ENCODE measurements around the gene TMEM127.
"Not testable (repeated sequence)": the region's sequence is repeated elsewhere in the genome, so short reads cannot be mapped to it uniquely, and the experiment has no call there.

TMEM127 gene

DNA sequence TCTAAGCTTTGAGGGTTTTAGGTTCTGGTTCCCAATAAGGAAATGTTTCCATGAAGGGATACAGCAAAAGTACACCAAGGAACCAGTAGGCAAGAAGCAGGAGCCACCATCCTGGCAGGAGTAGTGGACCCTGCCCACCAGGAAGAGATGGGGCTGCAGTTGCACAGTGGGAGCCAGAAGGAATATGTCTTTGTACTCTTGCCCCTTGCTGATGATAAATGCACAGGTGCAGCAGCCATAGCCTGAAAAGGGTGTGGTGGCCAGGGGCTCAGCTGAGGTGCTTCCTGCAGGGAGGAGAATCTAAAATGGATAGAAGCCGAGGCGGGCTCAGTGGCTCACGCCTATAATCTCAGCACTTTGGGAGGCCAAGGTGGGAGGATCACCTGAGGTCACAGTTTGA, 27.5 kb downstream of the TMEM127 start:
- TF ChIP-seq CTCF (IDR thresholded peaks at IDR 0.05; ENCODE audit: control insufficient read depth, insufficient read depth, low read depth, low read length, missing control alignments), result no peak
- H3K4me3 ChIP-seq (ENCODE audit: control insufficient read depth, low read depth, low read length), result no peak overlapping the region
- DNase-seq (ENCODE audit: low read depth), result no peak

- no peak for TF ChIP-seq CTCF (IDR thresholded peaks at IDR 0.05; ENCODE audit: control insufficient read depth, insufficient read depth, low read depth, low read length, missing control alignments)
- no peak for DNase-seq (ENCODE audit: low read depth)
- H3K4me3 ChIP-seq (ENCODE audit: control insufficient read depth, low read depth, low read length), result no peak overlapping the region
These were observed 28.9 kb downstream of the TMEM127 start for GRCh38 chr2:96236882-96237281.

DNA sequence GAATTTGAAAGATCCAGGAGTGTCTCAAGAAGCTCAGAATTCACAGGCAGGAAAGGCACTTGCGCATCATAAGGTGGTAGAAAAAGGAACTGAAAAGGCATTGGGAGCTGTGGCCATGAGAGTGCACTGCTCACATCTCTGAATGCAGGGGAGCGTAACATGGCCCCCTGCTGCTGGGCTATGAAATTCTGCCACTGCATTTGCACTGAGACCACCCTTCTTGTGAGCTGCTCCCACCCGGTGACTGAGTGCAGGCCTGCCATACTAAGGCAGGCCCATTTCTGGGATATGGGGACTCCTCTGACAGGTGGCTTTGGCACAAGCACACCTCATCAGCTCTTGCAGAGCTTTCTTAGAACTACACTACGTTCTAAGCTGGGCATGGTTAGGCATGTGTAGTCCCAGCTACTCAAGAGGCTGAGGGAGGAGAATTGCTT, 31.9 kb downstream of the TMEM127 start:
- no peak overlapping the region for H3K4me3 ChIP-seq (ENCODE audit: control insufficient read depth, low read depth, low read length)
- TF ChIP-seq CTCF (IDR thresholded peaks at IDR 0.05; ENCODE audit: control insufficient read depth, insufficient read depth, low read depth, low read length, missing control alignments), result no peak
- no peak for DNase-seq (ENCODE audit: low read depth)

GRCh38 chr2:96233436-96233835, 32.4 kb downstream of the TMEM127 start:
- no peak for DNase-seq (ENCODE audit: low read depth)
- no peak overlapping the region for H3K4me3 ChIP-seq (ENCODE audit: control insufficient read depth, low read depth, low read length)
- TF ChIP-seq CTCF (IDR thresholded peaks at IDR 0.05; ENCODE audit: control insufficient read depth, insufficient read depth, low read depth, low read length, missing control alignments), result no peak

GRCh38 chr2:96231316-96231715, 34.5 kb downstream of the TMEM127 start:
- no peak for TF ChIP-seq CTCF (IDR thresholded peaks at IDR 0.05; ENCODE audit: control insufficient read depth, insufficient read depth, low read depth, low read length, missing control alignments)
- DNase-seq (ENCODE audit: low read depth), result no peak
- no peak overlapping the region for H3K4me3 ChIP-seq (ENCODE audit: control insufficient read depth, low read depth, low read length)

DNA sequence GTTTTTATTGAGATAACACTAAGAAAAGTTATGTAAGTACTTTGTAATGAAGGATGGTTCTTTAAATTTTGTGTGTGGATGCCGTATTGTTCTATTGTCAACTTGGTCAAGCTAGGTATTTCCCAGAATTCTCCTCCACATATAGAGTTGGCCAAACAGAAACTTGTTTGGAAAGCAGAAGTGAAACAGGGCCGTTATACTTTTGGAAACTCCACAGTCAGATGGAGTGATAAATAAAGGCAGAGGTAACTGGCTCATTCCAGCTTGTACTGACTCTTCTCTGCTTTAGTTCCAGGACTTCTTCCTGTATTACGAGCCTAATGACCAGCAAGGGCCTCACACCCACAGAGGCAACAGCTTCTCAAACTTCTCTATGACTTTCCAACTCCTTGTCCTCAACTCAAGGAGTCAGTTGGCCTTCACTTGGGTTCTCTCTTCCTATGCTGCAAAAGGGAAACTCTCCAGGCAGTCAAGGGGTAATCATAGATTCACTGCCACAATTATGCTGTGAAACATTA, 40.7 kb downstream of the TMEM127 start:
- H3K4me3 ChIP-seq (ENCODE audit: control insufficient read depth, low read depth, low read length), result no peak overlapping the region
- TF ChIP-seq CTCF (IDR thresholded peaks at IDR 0.05; ENCODE audit: control insufficient read depth, insufficient read depth, low read depth, low read length, missing control alignments), result no peak
- no peak for DNase-seq (ENCODE audit: low read depth)

DNA sequence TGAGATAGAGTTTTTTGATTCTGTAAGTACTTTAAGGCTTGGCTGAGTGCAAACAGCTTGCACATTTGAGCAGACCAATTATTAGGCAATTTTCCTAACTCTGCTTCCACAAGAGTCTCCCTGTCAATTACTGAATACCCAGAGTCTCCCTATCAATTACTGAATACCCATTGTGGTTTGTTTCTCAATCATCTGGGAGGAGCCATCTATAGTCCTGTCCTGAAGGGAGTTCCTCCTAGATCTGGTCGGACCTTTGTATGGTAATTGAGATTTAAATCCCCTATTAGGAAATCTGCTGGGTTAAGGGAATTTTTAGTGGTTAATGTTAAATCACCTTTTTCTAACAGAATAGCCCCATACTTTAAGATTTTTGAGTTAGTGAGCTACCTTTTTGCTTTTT, 44.7 kb downstream of the TMEM127 start:
- not testable (repeated sequence) for H3K4me3 ChIP-seq (ENCODE audit: control insufficient read depth, low read depth, low read length); DNase-seq (ENCODE audit: low read depth)

GRCh38 chr2:96219959-96220358, 45.8 kb downstream of the TMEM127 start:
- not testable (repeated sequence) for DNase-seq (ENCODE audit: low read depth); H3K4me3 ChIP-seq (ENCODE audit: control insufficient read depth, low read depth, low read length)

All from AG09309 (cell line).